ENCODE measurements around the gene PLCXD1.

The PLCXD1 gene

DNA sequence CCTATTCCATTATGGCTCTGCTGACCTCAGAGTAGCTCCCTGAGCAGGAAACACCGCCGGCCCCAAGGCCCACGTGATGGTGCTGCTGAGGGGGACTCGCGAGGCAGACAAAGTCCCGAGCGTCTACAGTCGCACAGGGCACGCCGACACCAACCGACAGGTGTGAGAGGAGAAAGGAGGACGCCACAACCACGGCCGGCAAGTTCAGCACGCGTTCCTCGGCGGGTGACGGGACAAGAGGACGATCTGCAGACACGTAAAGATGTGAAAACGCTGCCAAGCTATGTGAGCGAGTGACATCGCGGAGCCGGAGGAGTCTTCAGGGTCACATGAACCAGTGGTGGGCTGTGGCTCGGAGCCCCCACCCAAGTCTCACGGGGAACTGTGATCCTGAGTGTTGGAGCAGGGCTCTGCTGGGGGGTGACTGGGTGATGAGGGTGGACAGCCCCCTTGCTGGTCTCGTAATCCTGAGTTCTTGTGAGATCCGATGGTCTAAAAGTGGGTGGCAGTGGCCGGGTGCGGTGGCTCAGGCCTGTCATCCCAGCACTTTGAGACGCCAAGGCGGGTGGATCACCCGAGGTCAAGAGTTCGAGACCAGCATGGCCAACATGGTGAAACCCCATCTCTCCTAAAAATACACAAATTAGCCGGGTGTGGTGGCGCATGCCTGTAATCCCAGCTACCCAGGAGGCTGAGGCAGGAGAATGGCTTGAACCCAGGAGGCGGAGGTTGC, 71.6 kb downstream of the PLCXD1 start:
- DNase-seq = no peak

All from NCI-H187 (cell line).